Stimulated activated CD4-positive, alpha-beta T cell treated with anti-CD3 and anti-CD28 coated beads, Interleukin-1b, Interleukin-23, amount 100 ng/mL, for 1 hour (primary cell): ENCODE measurements around the gene ZDHHC12.

Source experiments
- DNase-seq, 2 donors: peaks; one replicate each; pipeline ENCODE4 v3.0.0-alpha.2; 2020; ENCODE audit warnings: low read depth in 2 of 2

Gene ZDHHC12

DNA sequence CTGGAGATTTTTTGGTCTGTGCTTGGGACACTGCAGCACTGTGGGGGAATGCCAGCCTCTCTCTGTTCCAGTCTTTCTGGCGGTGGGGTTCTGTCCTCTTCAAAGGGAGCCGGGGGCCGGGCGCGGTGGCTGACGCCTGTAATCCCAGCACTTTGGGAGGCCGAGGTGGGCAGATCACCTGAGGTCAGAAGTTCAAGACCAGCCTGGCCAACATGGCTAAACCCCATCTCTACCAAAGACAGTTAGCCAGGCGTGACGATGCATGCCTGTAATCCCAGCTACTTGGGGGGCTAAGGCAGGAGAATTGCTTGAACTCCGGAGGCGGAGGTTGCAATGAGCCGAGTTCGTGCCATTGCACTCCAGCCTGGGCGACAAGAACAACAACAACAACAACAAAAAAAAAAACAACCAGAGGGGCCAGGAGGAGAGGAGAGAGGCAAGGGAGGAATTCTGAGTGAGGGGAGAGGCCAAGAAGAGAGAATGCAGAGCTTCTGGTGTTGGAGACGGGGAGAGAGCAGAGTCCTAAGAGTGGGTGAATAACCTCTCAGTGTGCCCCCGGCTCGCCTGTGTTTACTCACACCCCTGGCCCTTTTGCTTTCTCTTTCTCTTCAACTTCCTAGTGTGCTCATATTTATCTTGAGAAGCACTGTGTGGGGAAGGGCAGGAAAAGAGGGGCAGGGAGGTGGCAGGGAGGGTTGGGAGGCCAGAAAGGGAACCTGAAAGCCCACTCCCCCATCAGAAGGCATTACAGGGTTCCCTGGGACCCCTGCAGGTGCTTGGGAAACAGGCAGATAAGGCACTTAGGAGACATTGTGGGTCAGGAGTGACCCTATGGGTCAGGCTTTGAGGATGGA lies 38.1 kb downstream of the ZDHHC12 start:
- no peak for DNase-seq

DNA sequence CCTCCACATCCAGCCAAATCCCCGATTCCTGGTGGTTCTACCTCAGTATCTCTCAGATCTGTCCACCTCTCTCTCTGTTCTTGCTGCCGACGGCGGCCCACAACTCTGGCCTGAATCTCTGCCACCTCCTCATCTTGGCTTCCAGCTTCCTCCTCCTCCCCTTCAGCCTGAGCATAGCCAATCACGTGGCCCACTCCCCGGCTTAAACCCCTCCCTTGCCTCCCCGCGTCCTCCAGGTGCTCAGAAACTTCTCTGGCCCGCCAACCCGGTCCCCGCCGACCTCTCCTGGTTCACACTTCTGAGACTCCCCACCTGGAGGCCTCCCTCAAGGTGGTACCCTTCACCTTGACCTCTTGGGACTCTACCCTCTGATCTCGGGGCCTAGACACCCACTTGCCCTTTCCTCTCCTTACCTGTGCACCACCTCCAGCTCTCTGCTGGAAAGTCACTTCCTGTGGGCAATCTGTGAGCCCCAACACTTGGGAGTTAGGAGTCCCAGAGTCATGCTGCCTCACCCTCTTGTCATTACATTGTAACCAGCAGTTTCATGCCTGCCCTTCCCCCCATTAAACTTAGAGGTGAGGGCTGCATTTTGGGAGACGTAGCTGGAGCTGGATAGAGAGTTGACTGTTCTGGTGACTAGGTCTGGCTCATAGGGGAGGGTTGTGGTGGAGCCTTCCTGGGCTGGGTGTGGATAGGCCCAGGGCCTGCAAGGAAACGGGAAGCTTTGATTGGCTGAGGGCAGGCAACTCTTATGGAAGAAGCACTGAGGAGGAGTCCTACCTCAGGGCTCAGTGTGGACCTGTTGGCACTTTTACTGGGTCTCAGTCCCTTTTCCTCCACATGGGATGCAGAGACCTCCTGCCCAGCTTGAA lies 39.4 kb downstream of the ZDHHC12 start:
- DNase-seq: peak; percentile 43 to 46

DNA sequence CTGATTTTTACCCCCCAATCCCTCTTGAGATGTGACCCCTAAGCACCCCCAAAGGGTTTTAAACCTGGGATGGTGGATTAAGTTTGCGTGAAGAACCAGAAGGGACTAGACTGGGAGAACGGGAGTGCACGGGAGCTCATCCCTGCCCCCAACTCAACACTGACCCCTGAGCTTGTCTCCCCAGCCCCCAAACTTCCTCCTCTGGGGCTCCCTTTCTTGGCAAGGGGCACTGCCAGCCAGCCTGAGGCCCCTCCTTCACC lies 39.9 kb downstream of the ZDHHC12 start:
- DNase-seq: no peak

DNA sequence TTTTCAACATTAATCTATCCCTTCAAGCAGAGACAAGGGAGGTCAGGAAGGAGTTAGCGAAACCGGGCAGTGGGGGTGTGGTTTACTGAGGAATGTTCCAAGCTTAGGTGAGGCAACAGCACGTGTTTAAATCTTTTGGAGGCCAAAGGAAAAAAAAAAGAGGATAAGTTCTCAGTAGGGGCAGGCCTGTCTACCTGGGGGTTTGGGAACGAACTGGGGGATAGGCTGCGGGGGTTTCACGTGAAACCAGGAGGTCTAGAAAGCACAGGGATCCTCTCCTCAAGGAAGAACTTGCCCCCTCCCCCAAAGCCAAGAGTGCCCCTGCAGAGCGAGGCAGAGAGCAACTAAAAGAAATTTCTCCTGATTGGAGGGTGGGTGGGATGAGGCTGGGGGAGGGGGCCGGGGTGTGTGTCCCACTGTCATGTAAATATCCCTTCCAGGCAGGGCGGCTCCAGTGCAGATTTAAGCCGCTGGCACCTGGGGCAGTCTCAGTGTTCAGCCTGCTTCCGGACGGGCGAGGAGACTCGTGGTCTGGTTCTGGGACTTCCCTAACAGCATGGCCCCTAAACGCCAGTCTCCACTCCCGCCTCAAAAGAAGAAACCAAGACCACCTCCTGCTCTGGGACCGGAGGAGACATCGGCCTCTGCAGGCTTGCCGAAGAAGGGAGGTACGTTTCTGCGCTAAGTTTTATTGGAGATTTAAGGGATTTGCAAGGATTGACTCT lies 40.4 kb downstream of the ZDHHC12 start:
- DNase-seq: no peak

DNA sequence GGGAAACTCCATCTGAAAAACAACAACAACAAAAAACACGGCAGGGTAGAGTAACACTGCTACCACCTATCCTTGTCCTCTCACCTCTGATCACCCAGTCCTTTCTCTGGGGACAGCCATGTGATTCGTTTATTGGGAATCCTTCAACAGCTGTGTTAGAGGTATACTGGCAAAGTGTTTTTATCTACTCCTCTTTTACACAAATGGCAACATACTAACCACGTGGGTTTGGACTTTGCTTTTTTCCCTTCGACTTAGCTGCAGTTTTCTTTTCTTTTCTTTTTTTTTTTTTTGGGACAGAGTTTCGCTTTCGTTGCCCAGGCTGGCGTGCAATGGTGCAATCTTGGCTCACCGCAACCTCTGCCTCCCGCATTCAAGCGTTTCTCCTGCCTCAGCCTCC lies 46.1 kb downstream of the ZDHHC12 start:
- no peak for DNase-seq

DNA sequence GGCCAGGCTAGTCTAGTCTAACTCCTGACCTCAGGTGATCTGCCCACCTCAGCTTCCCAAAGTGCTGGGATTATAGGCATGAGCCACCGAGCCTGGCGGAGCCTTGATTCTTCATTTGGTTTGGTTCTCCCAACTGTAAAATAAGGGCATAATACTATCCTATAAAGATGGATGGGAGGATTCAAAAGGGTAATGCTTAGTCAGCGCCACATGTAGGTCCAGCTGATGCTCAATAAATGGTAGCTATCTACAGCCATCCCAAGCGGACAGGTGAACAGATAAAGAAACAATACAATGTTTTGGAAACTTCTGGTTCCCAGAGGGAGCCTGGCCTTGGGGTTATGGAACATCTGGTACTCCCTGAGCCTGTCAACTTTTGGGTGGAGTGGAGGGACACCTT lies 48.5 kb downstream of the ZDHHC12 start:
- DNase-seq: no peak
